ENCODE data around the gene KCNA10. TPM values are rescaled to one million over a fixed set of nuclear protein-coding genes. Genes with fewer than 3 reads are reported as not detected.

The KCNA10 gene
- total and polyA plus RNA-seq, 3 donors from 2014 or later: 0.21 to 0.50 TPM; not detected in 1

DNA sequence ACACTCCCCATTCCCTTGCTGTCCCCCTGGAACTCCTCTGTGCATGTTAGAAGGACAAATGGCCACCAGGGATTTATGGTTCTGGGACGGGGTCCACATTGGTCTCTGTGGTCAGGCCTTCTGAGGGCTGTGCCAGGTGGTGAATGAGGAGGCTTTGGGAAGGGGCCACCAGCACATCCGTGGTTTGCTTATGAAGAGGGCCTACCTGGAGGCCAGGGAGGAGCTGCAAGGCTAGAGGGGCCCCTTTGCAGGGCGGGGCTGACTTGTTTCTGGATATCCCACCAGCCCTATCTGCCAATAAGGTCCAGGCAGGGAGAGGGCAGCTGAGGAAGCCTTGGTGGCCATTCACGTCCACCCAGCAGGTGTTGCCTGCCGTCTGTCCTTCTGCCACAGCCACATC lies 24.9 kb downstream of the KCNA10 start:
- Histone ChIP-seq H3K4me1 (peaks cover 22% of the 10 kb centered on the region), H3K9me3 (no peaks in the 10 kb centered on the region), H3K27me3 (no peaks in the 10 kb centered on the region), H3K4me3 (no peak overlapping the region), H3K36me3 (ENCODE audit: low read depth, missing control alignments) (no peaks in the 10 kb centered on the region), H3K27ac (no peak overlapping the region)
- 74 to 86% methylated on average over 4 to 5 of the region's 5 CpGs for whole genome bisulfite sequencing, 2 donors
- DNase-seq: no peak
- TF ChIP-seq POLR2A (IDR thresholded peaks at IDR 0.05): no peak
- TF ChIP-seq, protein P1, sequence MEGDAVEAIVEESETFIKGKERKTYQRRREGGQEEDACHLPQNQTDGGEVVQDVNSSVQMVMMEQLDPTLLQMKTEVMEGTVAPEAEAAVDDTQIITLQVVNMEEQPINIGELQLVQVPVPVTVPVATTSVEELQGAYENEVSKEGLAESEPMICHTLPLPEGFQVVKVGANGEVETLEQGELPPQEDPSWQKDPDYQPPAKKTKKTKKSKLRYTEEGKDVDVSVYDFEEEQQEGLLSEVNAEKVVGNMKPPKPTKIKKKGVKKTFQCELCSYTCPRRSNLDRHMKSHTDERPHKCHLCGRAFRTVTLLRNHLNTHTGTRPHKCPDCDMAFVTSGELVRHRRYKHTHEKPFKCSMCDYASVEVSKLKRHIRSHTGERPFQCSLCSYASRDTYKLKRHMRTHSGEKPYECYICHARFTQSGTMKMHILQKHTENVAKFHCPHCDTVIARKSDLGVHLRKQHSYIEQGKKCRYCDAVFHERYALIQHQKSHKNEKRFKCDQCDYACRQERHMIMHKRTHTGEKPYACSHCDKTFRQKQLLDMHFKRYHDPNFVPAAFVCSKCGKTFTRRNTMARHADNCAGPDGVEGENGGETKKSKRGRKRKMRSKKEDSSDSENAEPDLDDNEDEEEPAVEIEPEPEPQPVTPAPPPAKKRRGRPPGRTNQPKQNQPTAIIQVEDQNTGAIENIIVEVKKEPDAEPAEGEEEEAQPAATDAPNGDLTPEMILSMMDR (IDR thresholded peaks at IDR 0.05): no peak
- intact Hi-C loops (cut with DNase I; ENCODE audit: low total_unique reads): loop anchor here (10.0 kb wide), 1 partner anchor 289 kb away; no protein-coding TSS in a partner anchor

DNA sequence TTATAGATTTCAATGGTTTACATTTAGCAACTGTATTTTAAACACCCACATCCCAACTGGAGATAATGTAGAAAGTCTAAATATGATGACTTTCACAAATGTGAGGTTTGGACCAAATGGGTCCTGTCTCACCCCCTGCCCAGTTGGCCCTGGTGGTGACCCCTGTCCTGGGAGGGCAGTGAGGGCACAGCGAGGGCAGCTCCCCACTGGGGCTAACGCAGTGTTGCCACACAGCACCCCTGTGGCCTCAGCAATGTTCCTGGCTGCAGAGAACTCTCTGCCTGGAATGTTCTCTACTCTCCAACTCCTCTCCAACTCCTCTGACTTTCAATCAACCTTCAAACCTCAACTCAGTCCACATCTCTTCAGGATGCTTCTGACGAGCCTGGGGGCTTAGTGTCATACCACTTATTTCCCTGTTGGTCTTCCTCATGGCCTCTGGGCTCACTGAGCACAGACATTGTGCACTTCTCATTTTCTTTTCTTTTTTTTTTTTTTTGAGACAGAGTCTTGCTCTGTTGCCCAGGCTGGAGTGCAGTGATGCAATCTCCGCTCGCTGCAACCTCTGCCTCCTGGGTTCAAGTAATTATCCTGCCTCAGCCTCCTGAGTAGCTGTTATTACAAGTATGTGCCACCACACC lies 25.8 kb downstream of the KCNA10 start:
- Histone ChIP-seq H3K36me3 (ENCODE audit: low read depth, missing control alignments) (no peaks in the 10 kb centered on the region), H3K27me3 (no peaks in the 10 kb centered on the region), H3K9me3 (no peaks in the 10 kb centered on the region), H3K4me3 (no peak overlapping the region), H3K27ac (peak overlapping the region in 1 of 2 donors; percentile 38), H3K4me1 (peaks cover 22% of the 10 kb centered on the region)
- DNase-seq: no peak
- intact Hi-C loops (cut with DNase I; ENCODE audit: low total_unique reads): loop anchor here (10.0 kb wide), 1 partner anchor 288 kb away; no protein-coding TSS in a partner anchor
- TF ChIP-seq, protein P1 (IDR thresholded peaks at IDR 0.05): no peak
- TF ChIP-seq POLR2A (IDR thresholded peaks at IDR 0.05): no peak
- 70 to 76% methylated on average over 5 of the region's 5 CpGs for WGBS, 2 donors

DNA sequence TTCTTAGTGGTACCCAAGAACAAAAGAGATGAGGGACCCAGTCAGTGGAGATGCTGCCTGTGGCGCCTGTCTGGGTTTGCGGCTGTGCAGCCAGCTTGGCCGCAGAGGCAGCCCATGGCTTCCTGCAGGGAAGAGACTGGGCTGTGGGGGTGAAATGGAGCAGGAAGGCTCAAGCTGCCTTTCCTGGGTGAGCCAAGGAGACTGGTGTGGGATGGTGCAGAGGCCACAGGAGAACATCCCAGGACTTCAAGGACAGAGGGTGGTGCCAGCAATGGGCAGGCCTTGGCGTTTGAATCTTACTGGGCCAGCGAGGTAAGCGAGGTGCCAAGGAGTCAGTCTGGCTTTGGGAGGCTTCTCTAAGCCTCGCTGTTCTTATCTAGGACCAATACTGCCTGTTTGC lies 26.4 kb downstream of the KCNA10 start:
- Histone ChIP-seq H3K27ac (peak overlapping the region in 1 of 2 donors; percentile 38), H3K36me3 (ENCODE audit: low read depth, missing control alignments) (no peaks in the 10 kb centered on the region), H3K4me3 (no peak overlapping the region), H3K4me1 (peaks cover 22% of the 10 kb centered on the region), H3K9me3 (no peaks in the 10 kb centered on the region), H3K27me3 (no peaks in the 10 kb centered on the region)
- 49 to 67% methylated on average over 5 to 7 of the region's 7 CpGs for WGBS, 2 donors
- no peak for TF ChIP-seq POLR2A (IDR thresholded peaks at IDR 0.05)
- TF ChIP-seq, protein P1 (IDR thresholded peaks at IDR 0.05): no peak
- intact Hi-C loops (cut with DNase I; ENCODE audit: low total_unique reads): loop anchor here (10.0 kb wide), 1 partner anchor 288 kb away; no protein-coding TSS in a partner anchor
- peak; percentile 88 for DNase-seq

DNA sequence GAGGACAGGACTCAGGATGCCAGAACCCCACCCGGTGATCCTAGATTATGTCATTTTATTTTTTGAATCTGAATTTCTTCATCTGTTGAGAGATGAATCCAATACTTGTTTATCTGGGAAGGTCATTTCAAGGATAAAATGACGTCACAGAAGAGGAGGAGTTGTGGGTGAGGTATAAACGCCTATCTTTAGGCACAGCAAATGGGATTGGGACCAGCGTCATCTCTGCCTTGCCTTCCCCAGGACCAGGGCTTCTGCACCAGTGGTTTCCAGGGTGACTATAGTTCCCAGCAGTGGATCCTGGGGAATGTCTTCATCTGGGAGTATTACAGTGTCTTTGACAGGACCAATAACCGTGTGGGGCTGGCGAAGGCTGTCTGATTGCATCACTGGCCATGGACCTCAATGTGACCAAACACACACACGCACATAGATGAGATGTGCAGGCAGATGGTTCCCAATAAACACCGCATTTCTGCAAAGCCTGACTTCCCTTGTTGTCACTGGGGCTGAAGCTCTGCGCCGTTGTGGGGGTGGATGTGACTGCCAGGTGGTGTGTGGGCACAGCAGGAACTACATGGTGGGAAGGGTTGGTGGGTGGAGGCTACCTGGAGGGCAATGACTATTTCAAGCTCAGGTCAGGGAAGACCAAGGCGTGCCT lies 28.1 kb downstream of the KCNA10 start:
- TF ChIP-seq POLR2A (IDR thresholded peaks at IDR 0.05): no peak
- TF ChIP-seq, protein P1 (IDR thresholded peaks at IDR 0.05): no peak
- peaks cover 22% of the 10 kb centered on the region for H3K4me1 ChIP-seq
- DNase-seq: no peak
- no peaks in the 10 kb centered on the region for H3K9me3 ChIP-seq
- intact Hi-C loops (cut with DNase I; ENCODE audit: low total_unique reads): loop anchor here (10.0 kb wide), 1 partner anchor 286 kb away; no protein-coding TSS in a partner anchor
- 80 to 86% methylated on average over 10 to 11 of the region's 11 CpGs for WGBS, 2 donors
- H3K27ac ChIP-seq: no peak overlapping the region
- H3K4me3 ChIP-seq: no peak overlapping the region
- H3K36me3 ChIP-seq (ENCODE audit: low read depth, missing control alignments): no peaks in the 10 kb centered on the region
- no peaks in the 10 kb centered on the region for H3K27me3 ChIP-seq
